ENCODE data around the gene HSPH1. TPM values are rescaled to one million over a fixed set of nuclear protein-coding genes. Genes with fewer than 3 reads are reported as not detected.

The HSPH1 gene
- total RNA-seq, 1 experiment from 2014 or later = 145 TPM

GRCh38 chr13:31114641-31115040, 47.1 kb downstream of the HSPH1 start:
- ATAC-seq = no peak
- CTCF ChIA-PET = no interaction called here

GRCh38 chr13:31111136-31111535, 50.6 kb downstream of the HSPH1 start:
- H3K27me3 ChIP-seq (ENCODE audit: control insufficient read depth, insufficient read depth, low read length) = peaks cover 4% of the 10 kb centered on the region
- no peaks in the 10 kb centered on the region for H3K4me1 ChIP-seq (ENCODE audit: control insufficient read depth, insufficient read depth, low read length)
- ChIA-PET POLR2A (no interaction called here), CTCF (no interaction called here)
- DNase-seq (ENCODE audit: low read depth, low spot score) (no peak), ATAC-seq (no peak)
- no TSS peak for BruUV-seq (replicated peaks)
- TF ChIP-seq SIN3A (IDR thresholded peaks at IDR 0.05; ENCODE audit: borderline replicate concordance, insufficient read depth, low read depth, low read length) (no peak), POLR2AphosphoS5 (IDR thresholded peaks at IDR 0.05; ENCODE audit: low read depth, low read length) (no peak), REST (IDR thresholded peaks at IDR 0.05; ENCODE audit: insufficient read depth in 1 of 2, low read depth in 2 of 2, low read length in 1 of 2) (no peak), TCF7L2 (IDR thresholded peaks at IDR 0.05; ENCODE audit: low read depth, low read length) (no peak), CTCF (IDR thresholded peaks at IDR 0.05) (no peak)
- no peak overlapping the region for H3K27ac ChIP-seq (ENCODE audit: low read length)
- H3K36me3 ChIP-seq (ENCODE audit: control insufficient read depth, insufficient read depth, low read length) = no peaks in the 10 kb centered on the region
- H3K4me3 ChIP-seq (ENCODE audit: low read depth in 2 of 2, low read length in 2 of 2) = no peak overlapping the region
- intact Hi-C loops (cut with micrococcal nuclease; ENCODE audit: unreplicated experiment) = no loop called here
- in situ Hi-C loops (cut with HindIII; ENCODE audit: low pct_unique_long_range_greater_than_20kb, low sequenced_read_pairs) = no loop called here
- no peaks in the 10 kb centered on the region for H3K9me3 ChIP-seq (ENCODE audit: control insufficient read depth, insufficient read depth, low read depth, low read length)

More at GRCh38 chr13:31114641-31115040, 47.1 kb downstream of the HSPH1 start:
- no peak overlapping the region for H3K4me3 ChIP-seq (ENCODE audit: low read depth in 2 of 2, low read length in 2 of 2)
- DNase-seq (ENCODE audit: low read depth, low spot score) = no peak
- H3K4me1 ChIP-seq (ENCODE audit: control insufficient read depth, insufficient read depth, low read length) = no peaks in the 10 kb centered on the region
- no TSS peak for BruUV-seq (replicated peaks)
- TF ChIP-seq TCF7L2 (IDR thresholded peaks at IDR 0.05; ENCODE audit: low read depth, low read length) (no peak), POLR2AphosphoS5 (IDR thresholded peaks at IDR 0.05; ENCODE audit: low read depth, low read length) (no peak), REST (IDR thresholded peaks at IDR 0.05; ENCODE audit: insufficient read depth in 1 of 2, low read depth in 2 of 2, low read length in 1 of 2) (no peak)
- H3K9me3 ChIP-seq (ENCODE audit: control insufficient read depth, insufficient read depth, low read depth, low read length) = no peaks in the 10 kb centered on the region
- in situ Hi-C loops (cut with HindIII; ENCODE audit: low pct_unique_long_range_greater_than_20kb, low sequenced_read_pairs) (no loop called here), intact Hi-C loops (cut with micrococcal nuclease; ENCODE audit: unreplicated experiment) (no loop called here)
- H3K36me3 ChIP-seq (ENCODE audit: control insufficient read depth, insufficient read depth, low read length) = no peaks in the 10 kb centered on the region
- peaks cover 5% of the 10 kb centered on the region for H3K27me3 ChIP-seq (ENCODE audit: control insufficient read depth, insufficient read depth, low read length)
- POLR2A ChIA-PET = no interaction called here
- no peak overlapping the region for H3K27ac ChIP-seq (ENCODE audit: low read length)

All from Panc1 (cell line).